Activated T-helper 2 cell treated with anti-CD3 and anti-CD28 coated beads, Interferon-gamma antibody, Interleukin-2, Interleukin-4, amounts not matched to agents 10 μg/mL and 5 μg/mL and 100 μg/mL, durations not matched to agents 14 hours and 24 hours and 36 hours (primary cell): Measurements from ENCODE around the gene CCSER2. TPM values are rescaled to one million over a fixed set of nuclear protein-coding genes. Genes with fewer than 3 reads are reported as not detected.

Experiments
- DNase-seq: peaks from one replicate; pipeline ENCODE4 v3.0.0; 2021; ENCODE audit warnings: low spot score
- H3K27ac Mint-ChIP-seq: one replicate; pipeline ENCODE4 v1.8.0; 2021; ENCODE audit warnings: mixed read lengths
- H3K27me3 Mint-ChIP-seq: one replicate; pipeline ENCODE4 v1.8.0; 2021; ENCODE audit warnings: low read depth, mixed read lengths
- H3K36me3 Mint-ChIP-seq: one replicate; pipeline ENCODE4 v1.8.0; 2021; ENCODE audit warnings: low read depth, mixed read lengths
- H3K4me1 Mint-ChIP-seq: one replicate; pipeline ENCODE4 v1.8.0; 2021; ENCODE audit warnings: low read depth, mixed read lengths
- H3K4me3 Mint-ChIP-seq: one replicate; pipeline ENCODE4 v1.8.0; 2021; ENCODE audit warnings: low read depth, mild to moderate bottlenecking, moderate library complexity, mixed read lengths
- H3K9me3 Mint-ChIP-seq: one replicate; pipeline ENCODE4 v1.8.0; 2021; ENCODE audit warnings: mixed read lengths
- intact Hi-C: fragments of 100-400 bp; cut with micrococcal nuclease; formaldehyde crosslinking; loops from one replicate; pipeline ENCODE4 v1.15.1; 2023
- total RNA-seq: library from RNA; stranded (reverse); gene quantifications from 2 replicates; pipeline ENCODE4 v1.2.3, GENCODE V29; 2022

CCSER2 gene
- total RNA-seq, 1 donor from 2014 or later, result 41.4 TPM

DNA sequence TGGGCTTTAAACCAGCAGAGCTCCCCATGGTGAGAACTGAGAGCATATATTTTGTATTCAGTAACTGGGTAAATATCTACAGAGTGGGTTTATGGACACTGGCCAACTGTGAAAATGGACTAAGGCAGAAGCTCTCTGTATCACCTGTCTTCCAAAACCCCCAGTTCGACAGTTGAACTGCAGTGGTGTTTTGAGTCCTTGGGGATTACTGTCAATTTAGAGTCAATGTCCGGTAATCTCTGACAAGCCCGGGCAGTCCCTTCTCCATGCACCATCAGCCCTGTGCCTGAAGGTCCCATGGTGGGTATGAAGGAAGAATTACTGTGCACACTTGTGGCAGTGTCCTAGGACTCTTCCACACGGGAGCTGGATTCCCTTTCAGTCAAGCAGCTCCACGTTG, 235.0 kb downstream of the CCSER2 start:
- Mint-ChIP-seq H3K4me3 (no peak overlapping the region), H3K27ac (no peak overlapping the region), H3K27me3 (peaks cover 9% of the 10 kb centered on the region), H3K9me3 (no peaks in the 10 kb centered on the region), H3K36me3 (no peaks in the 10 kb centered on the region), H3K4me1 (no peaks in the 10 kb centered on the region)
- intact Hi-C loops, result no loop called here
- no peak for DNase-seq

DNA sequence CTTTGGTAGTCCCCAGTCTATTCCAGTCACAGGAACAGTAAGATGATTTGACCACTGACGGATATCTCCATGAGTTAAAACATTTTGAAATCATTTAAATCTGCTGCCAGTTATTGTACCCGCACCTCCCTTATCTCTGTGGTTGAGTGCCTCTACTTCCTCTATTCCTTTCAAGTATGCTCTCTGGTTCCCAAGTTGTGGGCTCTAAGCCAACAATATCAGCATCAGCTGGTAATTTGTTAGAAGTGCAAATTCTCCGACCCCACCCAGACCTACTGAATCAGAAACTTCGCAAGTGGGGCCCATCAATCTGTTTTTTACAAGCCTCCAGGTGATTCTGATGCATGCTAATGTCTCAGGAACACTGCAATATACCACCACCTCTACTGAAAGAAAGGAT, 235.5 kb downstream of the CCSER2 start:
- Mint-ChIP-seq H3K4me3 (no peak overlapping the region), H3K4me1 (no peaks in the 10 kb centered on the region), H3K9me3 (no peaks in the 10 kb centered on the region), H3K27me3 (peaks cover 11% of the 10 kb centered on the region), H3K27ac (no peak overlapping the region), H3K36me3 (no peaks in the 10 kb centered on the region)
- intact Hi-C loops, result no loop called here
- DNase-seq, result no peak

DNA sequence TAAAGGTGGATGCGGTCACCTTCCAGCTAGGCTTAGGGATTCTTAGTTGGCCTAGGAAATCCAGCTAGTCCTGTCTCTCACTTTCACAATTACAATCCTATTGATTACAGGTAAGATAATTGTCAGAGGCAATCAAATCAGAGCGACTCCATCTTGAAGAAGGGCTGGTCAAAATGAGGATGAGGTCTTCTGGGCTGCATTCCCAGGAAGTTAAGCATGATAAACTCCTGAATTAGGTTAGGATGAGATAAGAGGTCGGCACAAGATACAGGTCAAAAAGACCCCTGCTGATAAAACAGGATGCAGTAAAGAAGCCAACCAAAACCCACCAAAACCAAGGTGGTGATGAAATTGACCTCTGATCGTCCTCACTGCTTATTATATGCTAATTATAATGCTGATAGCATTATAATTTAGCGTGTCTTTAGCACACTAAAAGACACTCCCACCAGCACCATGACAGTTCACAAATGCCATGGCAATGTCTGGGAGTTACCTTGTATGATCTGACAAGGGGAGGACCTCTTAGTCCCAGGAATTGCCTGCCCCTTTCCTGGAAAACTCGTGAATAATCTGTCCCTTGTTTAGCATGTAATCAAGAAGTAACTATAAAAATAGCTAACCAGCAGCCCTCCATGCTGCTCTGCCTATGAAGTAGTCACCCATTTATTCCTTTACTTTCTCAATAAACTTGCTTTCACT, 237.6 kb downstream of the CCSER2 start:
- H3K4me3 Mint-ChIP-seq, result no peak overlapping the region
- peaks cover 7% of the 10 kb centered on the region for H3K27me3 Mint-ChIP-seq
- no peaks in the 10 kb centered on the region for H3K36me3 Mint-ChIP-seq
- DNase-seq, result no peak
- no peaks in the 10 kb centered on the region for H3K9me3 Mint-ChIP-seq
- H3K27ac Mint-ChIP-seq, result no peak overlapping the region
- H3K4me1 Mint-ChIP-seq, result no peaks in the 10 kb centered on the region
- intact Hi-C loops, result no loop called here

DNA sequence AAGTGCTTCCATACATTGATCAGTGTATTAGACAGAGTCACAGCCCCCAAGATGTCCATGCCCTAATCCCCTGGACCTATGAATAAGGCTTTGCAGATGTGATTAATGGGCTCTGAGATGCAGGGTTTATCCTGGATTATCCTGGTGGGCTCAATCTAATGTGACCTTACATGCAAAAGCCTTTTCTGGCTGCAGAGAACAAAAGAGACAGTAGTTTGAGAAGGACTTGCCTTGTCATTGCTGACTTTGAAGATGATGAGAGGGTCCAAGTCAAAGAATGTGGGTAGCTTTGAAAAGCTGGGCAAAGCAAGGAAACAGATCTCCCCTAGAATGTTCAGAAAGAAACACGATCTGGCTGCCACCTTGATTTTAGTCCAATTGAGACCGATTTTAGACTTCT, 238.7 kb downstream of the CCSER2 start:
- no peak overlapping the region for H3K27ac Mint-ChIP-seq
- intact Hi-C loops, result no loop called here
- no peaks in the 10 kb centered on the region for H3K9me3 Mint-ChIP-seq
- no peak for DNase-seq
- H3K4me1 Mint-ChIP-seq, result no peaks in the 10 kb centered on the region
- H3K27me3 Mint-ChIP-seq, result peaks cover 7% of the 10 kb centered on the region
- H3K4me3 Mint-ChIP-seq, result no peak overlapping the region
- no peaks in the 10 kb centered on the region for H3K36me3 Mint-ChIP-seq

Other genes starting within 250 kb of the CCSER2 start
- gene GHITM, start 189.1 kb upstream of the CCSER2 start, total RNA-seq, result 141 TPM in 2 replicates
- not detected in 2 replicates for gene GPR15LG, start 154.8 kb upstream of the CCSER2 start, total RNA-seq
- gene CDHR1, start 134.1 kb upstream of the CCSER2 start, total RNA-seq, result 0.32 and 0.34 TPM in 2 replicates
- not detected in 2 replicates for gene LRIT2, start 103.0 kb upstream of the CCSER2 start, total RNA-seq
- not detected in 2 replicates for gene LRIT1, start 87.0 kb upstream of the CCSER2 start, total RNA-seq
- not detected in 2 replicates for gene RGR, start 83.5 kb upstream of the CCSER2 start, total RNA-seq